ENCODE results near the gene ERV3-1. TPM values are rescaled to one million over a fixed set of nuclear protein-coding genes. Genes with fewer than 3 reads are reported as not detected.
A peak's percentile ranks its signal among the peaks of the same experiment; 100 is the strongest.

The ERV3-1 gene
- total RNA-seq, 1 experiment from 2014 or later, result 7.2 TPM

DNA sequence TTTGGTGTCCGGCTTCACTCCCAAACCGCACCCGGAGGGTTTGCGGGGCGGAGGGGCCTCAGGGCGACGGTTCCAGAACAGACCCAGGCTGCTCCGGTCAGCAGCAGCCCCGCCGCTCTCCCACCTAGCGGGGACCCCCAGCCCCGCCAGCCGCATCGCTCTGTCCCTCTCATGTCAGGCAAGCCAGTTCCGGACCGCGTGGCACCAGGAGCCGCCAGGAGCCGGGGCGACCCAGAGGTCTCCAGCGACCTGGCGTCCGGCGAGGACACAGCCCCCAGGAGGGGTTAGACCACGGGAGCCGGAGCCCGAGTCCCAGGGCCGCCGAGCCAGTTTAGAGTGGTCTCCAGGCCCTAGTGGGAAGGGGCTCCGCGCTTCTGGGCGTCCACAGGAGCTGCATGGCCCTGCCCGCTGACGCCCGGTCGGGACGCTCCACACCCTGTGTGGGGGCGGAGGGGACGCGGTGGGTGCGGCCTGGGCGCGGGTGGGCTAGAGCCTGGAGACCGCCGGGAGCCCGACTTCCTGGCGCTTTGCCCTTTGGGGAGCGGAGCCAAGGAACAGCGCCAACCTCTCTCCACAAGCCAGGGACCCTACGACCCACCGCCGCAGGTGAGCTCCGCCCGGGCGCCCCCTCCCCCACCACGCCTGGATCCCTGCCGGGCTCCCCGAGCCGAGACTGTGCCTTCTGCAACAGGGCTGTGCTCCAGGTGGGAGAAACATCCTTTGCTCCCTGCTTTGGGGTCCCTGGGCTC is 59.1 kb downstream of the ERV3-1 start:
- no peak for ATAC-seq
- no peaks in the 10 kb centered on the region for H4K20me1 ChIP-seq (ENCODE audit: insufficient read depth)
- no peak overlapping the region for H2AFZ ChIP-seq (ENCODE audit: low read depth, low read length, poor library complexity, severe bottlenecking)
- no peak overlapping the region for H3K27ac ChIP-seq (ENCODE audit: low read depth, low read length)
- intact Hi-C loops (cut with micrococcal nuclease), result no loop called here
- POLR2A ChIA-PET, result no interaction called here
- no peak for DNase-seq (ENCODE audit: low read depth, low spot score)
- no peaks in the 10 kb centered on the region for H3K9me3 ChIP-seq (ENCODE audit: control insufficient read depth in 1 of 2, insufficient read depth in 1 of 2, low read depth in 1 of 2, low read length in 2 of 2)
- RAD21 ChIA-PET (ENCODE audit: low non-redundant PET in 1 of 2, low total read pairs in 2 of 2, uncharacterized antibody in 2 of 2, unreplicated experiment in 2 of 2), result no interaction called here
- no peak overlapping the region for H3K4me3 ChIP-seq (replicated peaks in 1 of 2; ENCODE audit: low read depth in 1 of 2, low read length in 2 of 2)
- H3K9me2 ChIP-seq (ENCODE audit: insufficient read depth), result no peaks in the 10 kb centered on the region
- H3K27me3 ChIP-seq (ENCODE audit: insufficient read depth, low read length), result no peaks in the 10 kb centered on the region
- H3K9ac ChIP-seq (ENCODE audit: low read length), result no peak overlapping the region
- CTCF ChIA-PET, result no interaction called here
- H3K79me2 ChIP-seq (ENCODE audit: insufficient read depth, low read length), result no peaks in the 10 kb centered on the region
- no peak for TF ChIP-seq SRF (IDR thresholded peaks at IDR 0.05; ENCODE audit: low read depth)
- no peak for TF ChIP-seq JUND (IDR thresholded peaks at IDR 0.05)
- TF ChIP-seq YY1 (IDR thresholded peaks at IDR 0.05; ENCODE audit: extremely low read depth, insufficient replicate concordance, low read depth, low read length), result no peak
- no peaks in the 10 kb centered on the region for H3K36me3 ChIP-seq (ENCODE audit: control insufficient read depth in 1 of 2, insufficient read depth in 2 of 2, low read length in 2 of 2)
- H3K4me2 ChIP-seq (ENCODE audit: low read length), result no peak overlapping the region
- H3K4me1 ChIP-seq (ENCODE audit: control insufficient read depth in 1 of 2, insufficient read depth in 2 of 2, low read length in 2 of 2), result no peaks in the 10 kb centered on the region
- BruUV-seq (replicated peaks), result no TSS peak

DNA sequence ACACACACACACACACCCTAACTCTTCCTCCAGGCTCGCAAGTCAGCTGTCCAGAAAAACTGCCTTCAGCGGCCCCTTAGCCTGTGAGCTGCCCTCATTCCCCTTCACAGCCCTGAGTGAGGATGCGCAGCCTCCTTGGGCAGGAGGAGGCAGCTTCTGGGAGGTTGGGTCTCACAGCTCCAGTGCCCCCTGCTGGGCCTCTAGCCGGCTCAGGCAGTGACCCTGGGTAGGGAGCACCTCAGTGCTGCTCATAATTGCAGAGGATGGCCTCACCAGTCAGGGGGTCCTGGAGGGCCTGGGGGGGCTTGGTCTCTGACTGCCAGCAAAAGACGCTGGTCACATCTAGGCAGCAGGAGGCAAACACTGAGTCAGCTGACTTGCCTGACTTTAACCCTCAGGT is 59.7 kb downstream of the ERV3-1 start:
- peak; percentile 58 for ATAC-seq

More for the DNA sequence above, 59.7 kb downstream of the ERV3-1 start:
- BruUV-seq (replicated peaks), result no TSS peak
- H3K27me3 ChIP-seq (ENCODE audit: insufficient read depth, low read length), result no peaks in the 10 kb centered on the region
- H3K79me2 ChIP-seq (ENCODE audit: insufficient read depth, low read length), result no peaks in the 10 kb centered on the region
- H3K36me3 ChIP-seq (ENCODE audit: control insufficient read depth in 1 of 2, insufficient read depth in 2 of 2, low read length in 2 of 2), result no peaks in the 10 kb centered on the region
- H3K9ac ChIP-seq (ENCODE audit: low read length), result no peak overlapping the region
- no peak overlapping the region for H3K27ac ChIP-seq (ENCODE audit: low read depth, low read length)
- H3K4me2 ChIP-seq (ENCODE audit: low read length), result no peak overlapping the region
- DNase-seq (ENCODE audit: low read depth, low spot score), result no peak
- no peaks in the 10 kb centered on the region for H3K9me2 ChIP-seq (ENCODE audit: insufficient read depth)
- TF ChIP-seq, protein P1, sequence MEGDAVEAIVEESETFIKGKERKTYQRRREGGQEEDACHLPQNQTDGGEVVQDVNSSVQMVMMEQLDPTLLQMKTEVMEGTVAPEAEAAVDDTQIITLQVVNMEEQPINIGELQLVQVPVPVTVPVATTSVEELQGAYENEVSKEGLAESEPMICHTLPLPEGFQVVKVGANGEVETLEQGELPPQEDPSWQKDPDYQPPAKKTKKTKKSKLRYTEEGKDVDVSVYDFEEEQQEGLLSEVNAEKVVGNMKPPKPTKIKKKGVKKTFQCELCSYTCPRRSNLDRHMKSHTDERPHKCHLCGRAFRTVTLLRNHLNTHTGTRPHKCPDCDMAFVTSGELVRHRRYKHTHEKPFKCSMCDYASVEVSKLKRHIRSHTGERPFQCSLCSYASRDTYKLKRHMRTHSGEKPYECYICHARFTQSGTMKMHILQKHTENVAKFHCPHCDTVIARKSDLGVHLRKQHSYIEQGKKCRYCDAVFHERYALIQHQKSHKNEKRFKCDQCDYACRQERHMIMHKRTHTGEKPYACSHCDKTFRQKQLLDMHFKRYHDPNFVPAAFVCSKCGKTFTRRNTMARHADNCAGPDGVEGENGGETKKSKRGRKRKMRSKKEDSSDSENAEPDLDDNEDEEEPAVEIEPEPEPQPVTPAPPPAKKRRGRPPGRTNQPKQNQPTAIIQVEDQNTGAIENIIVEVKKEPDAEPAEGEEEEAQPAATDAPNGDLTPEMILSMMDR (IDR thresholded peaks at IDR 0.05 in 2 of 3, conservative IDR thresholded peaks at IDR 0.05 in 1 of 3; ENCODE audit: borderline replicate concordance in 1 of 3, insufficient read depth in 1 of 3, low read depth in 2 of 3, low read length in 2 of 3), result 0 out of 6 replicates have a peak, but pooled peaks of 1 of the 3 experiments have one; percentile 16
- TF ChIP-seq POLR2A (IDR thresholded peaks at IDR 0.05; ENCODE audit: borderline replicate concordance, extremely low read depth, insufficient read depth, insufficient read length) (no peak), SP1 (IDR thresholded peaks at IDR 0.05; ENCODE audit: low read depth) (no peak), RAD21 (IDR thresholded peaks at IDR 0.05; ENCODE audit: low read depth) (0 out of 2 replicates have a peak, but pooled peaks have one; percentile 10)
- TF ChIP-seq, protein P2, sequence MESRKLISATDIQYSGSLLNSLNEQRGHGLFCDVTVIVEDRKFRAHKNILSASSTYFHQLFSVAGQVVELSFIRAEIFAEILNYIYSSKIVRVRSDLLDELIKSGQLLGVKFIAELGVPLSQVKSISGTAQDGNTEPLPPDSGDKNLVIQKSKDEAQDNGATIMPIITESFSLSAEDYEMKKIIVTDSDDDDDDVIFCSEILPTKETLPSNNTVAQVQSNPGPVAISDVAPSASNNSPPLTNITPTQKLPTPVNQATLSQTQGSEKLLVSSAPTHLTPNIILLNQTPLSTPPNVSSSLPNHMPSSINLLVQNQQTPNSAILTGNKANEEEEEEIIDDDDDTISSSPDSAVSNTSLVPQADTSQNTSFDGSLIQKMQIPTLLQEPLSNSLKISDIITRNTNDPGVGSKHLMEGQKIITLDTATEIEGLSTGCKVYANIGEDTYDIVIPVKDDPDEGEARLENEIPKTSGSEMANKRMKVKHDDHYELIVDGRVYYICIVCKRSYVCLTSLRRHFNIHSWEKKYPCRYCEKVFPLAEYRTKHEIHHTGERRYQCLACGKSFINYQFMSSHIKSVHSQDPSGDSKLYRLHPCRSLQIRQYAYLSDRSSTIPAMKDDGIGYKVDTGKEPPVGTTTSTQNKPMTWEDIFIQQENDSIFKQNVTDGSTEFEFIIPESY (IDR thresholded peaks at IDR 0.05; ENCODE audit: extremely low read depth, insufficient replicate concordance, low read length), result no peak
- H3K4me3 ChIP-seq (replicated peaks in 1 of 2; ENCODE audit: low read depth in 1 of 2, low read length in 2 of 2), result no peak overlapping the region
- no peaks in the 10 kb centered on the region for H4K20me1 ChIP-seq (ENCODE audit: insufficient read depth)
- POLR2A ChIA-PET, result no interaction called here
- RAD21 ChIA-PET (ENCODE audit: low non-redundant PET in 1 of 2, low total read pairs in 2 of 2, uncharacterized antibody in 2 of 2, unreplicated experiment in 2 of 2), result no interaction called here
- no peaks in the 10 kb centered on the region for H3K9me3 ChIP-seq (ENCODE audit: control insufficient read depth in 1 of 2, insufficient read depth in 1 of 2, low read depth in 1 of 2, low read length in 2 of 2)
- no peak overlapping the region for H2AFZ ChIP-seq (ENCODE audit: low read depth, low read length, poor library complexity, severe bottlenecking)
- CTCF ChIA-PET, result no interaction called here
- H3K4me1 ChIP-seq (ENCODE audit: control insufficient read depth in 1 of 2, insufficient read depth in 2 of 2, low read length in 2 of 2), result no peaks in the 10 kb centered on the region
- intact Hi-C loops (cut with micrococcal nuclease), result no loop called here

Measured in HCT116 (cell line).